Testis (tissue), 2 donors: ENCODE measurements around the gene ADAMTSL1.

Experiments
- CTCF ChIP-seq, 3 experiments: fragments of 450-650 bp in 2 of 3; fragments of 200-600 bp in 1 of 3; sonication (generic) in 1 of 3; IDR thresholded peaks; one replicate each; pipeline ENCODE4 v1.5.1; 2016 to 2019; ENCODE audit warnings: antibody characterized with exemption in 3 of 3, mild to moderate bottlenecking in 2 of 3, moderate library complexity in 1 of 3
- POLR2A ChIP-seq: fragments of 450-650 bp; IDR thresholded peaks from one replicate; pipeline ENCODE4 v1.6.1; 2017; ENCODE audit warnings: antibody characterized with exemption, mild to moderate bottlenecking, moderate library complexity

GRCh38 chr9:18805386-18805785 lies 331.4 kb downstream of the ADAMTSL1 start:
- TF ChIP-seq CTCF (IDR thresholded peaks at IDR 0.05) (no peak), POLR2A (no peak)
